IMR-90 (cell line): ENCODE data around the gene SSTR4. TPM values are rescaled to one million over a fixed set of nuclear protein-coding genes. Genes with fewer than 3 reads are reported as not detected.

ENCODE experiments used
- ATAC-seq: fragments of 200-7000 bp; cut with Tn5 transposase; 2 replicates; pipeline ENCODE4 v1.9.1; 2020; ENCODE audit warnings: low read depth, mild to moderate bottlenecking, moderate library complexity
- BruUV-seq: library from RNA; stranded (reverse); fragments of 400-500 nt; replicated peaks from 2 replicates; lab custom pipeline; 2021; lab: Mats Ljungman, UMichigan
- CTCF ChIA-PET: fragments of 300-600 bp; formaldehyde crosslinking; extraction: SDS; loops from one replicate; lab custom pipeline; 2021; ENCODE audit warnings: antibody characterized with exemption; lab: Yijun Ruan, JAX
- POLR2A ChIA-PET: fragments of 300-600 bp; sonication (Branson Sonifier 250); formaldehyde crosslinking; loops from one replicate; lab custom pipeline; 2022; ENCODE audit warnings: antibody characterized with exemption; ENCODE audit not compliant: unreplicated experiment; lab: Charles Lee
- DNase-seq: peaks from one replicate; pipeline ENCODE4 v3.0.0; 2013
- H2AFZ ChIP-seq: replicated peaks from 2 replicates; pipeline ENCODE3; 2013; ENCODE audit warnings: low read length, mild to moderate bottlenecking; ENCODE audit not compliant: poor library complexity
- H2AK5ac ChIP-seq: 2 replicates; pipeline ENCODE4 v1.6.1; 2013; ENCODE audit warnings: low read depth, low read length, inconsistent platforms
- H2AK9ac ChIP-seq: replicated peaks from 2 replicates; pipeline ENCODE3; 2013; ENCODE audit warnings: mild to moderate bottlenecking, low read depth, low read length, moderate library complexity; ENCODE audit not compliant: poor library complexity
- H2BK120ac ChIP-seq: 2 replicates; pipeline ENCODE4 v1.6.1; 2013; ENCODE audit warnings: low read depth, low read length, inconsistent platforms
- H2BK15ac ChIP-seq: 3 replicates; pipeline ENCODE4 v1.6.1; 2013; ENCODE audit warnings: low read depth, low read length, inconsistent platforms
- H2BK20ac ChIP-seq: 2 replicates; pipeline ENCODE4 v1.6.1; 2013; ENCODE audit warnings: low read depth, mild to moderate bottlenecking, inconsistent platforms, low read length, moderate library complexity
- H2BK5ac ChIP-seq: 2 replicates; pipeline ENCODE4 v1.6.1; 2013; ENCODE audit warnings: mild to moderate bottlenecking, low read depth, low read length, inconsistent platforms; ENCODE audit not compliant: poor library complexity, severe bottlenecking
- H3K14ac ChIP-seq: replicated peaks from 2 replicates; pipeline ENCODE4 v1.6.1; 2013; ENCODE audit warnings: low read depth, low read length, inconsistent platforms
- H3K18ac ChIP-seq: 2 replicates; pipeline ENCODE4 v1.6.1; 2013; ENCODE audit warnings: low read depth, low read length, control low read depth
- H3K23ac ChIP-seq: 2 replicates; pipeline ENCODE4 v1.6.1; 2013; ENCODE audit warnings: low read depth, low read length, inconsistent platforms
- H3K27ac ChIP-seq: 2 replicates; pipeline ENCODE4 v1.5.1; 2013; ENCODE audit warnings: mild to moderate bottlenecking, control low read depth, low read length; ENCODE audit not compliant: insufficient read depth
- H3K27me3 ChIP-seq: 2 replicates; pipeline ENCODE4 v1.6.1; 2013; ENCODE audit warnings: low read length; ENCODE audit not compliant: control insufficient read depth, insufficient read depth
- H3K36me3 ChIP-seq: 2 replicates; pipeline ENCODE4 v1.6.1; 2013; ENCODE audit warnings: low read length, mixed read lengths; ENCODE audit not compliant: control insufficient read depth, insufficient read depth
- H3K4ac ChIP-seq: 2 replicates; pipeline ENCODE4 v1.6.1; 2013; ENCODE audit warnings: low read depth, low read length, inconsistent platforms
- H3K4me1 ChIP-seq: 2 replicates; pipeline ENCODE4 v1.6.1; 2013; ENCODE audit warnings: low read length, mixed read lengths; ENCODE audit not compliant: control insufficient read depth, insufficient read depth
- H3K4me2 ChIP-seq: 2 replicates; pipeline ENCODE4 v1.6.1; 2013; ENCODE audit warnings: low read depth, mild to moderate bottlenecking, control low read depth, low read length, moderate library complexity
- H3K4me3 ChIP-seq: 2 replicates; pipeline ENCODE4 v1.5.1; 2013; ENCODE audit warnings: low read depth, mild to moderate bottlenecking, control low read depth, low read length, moderate library complexity; ENCODE audit not compliant: insufficient read depth
- H3K56ac ChIP-seq: 2 replicates; pipeline ENCODE4 v1.6.1; 2013; ENCODE audit warnings: low read length, inconsistent platforms; ENCODE audit not compliant: insufficient read depth; ENCODE audit errors: extremely low read depth
- H3K79me1 ChIP-seq, 2 experiments: 2 replicates each; pipeline ENCODE4 v1.6.1; 2013; ENCODE audit warnings: low read length in 2 of 2, inconsistent platforms in 1 of 2, low read depth in 1 of 2
- H3K9ac ChIP-seq: 2 replicates; pipeline ENCODE4 v1.6.1; 2013; ENCODE audit warnings: low read depth, low read length, control low read depth
- H3K9me1 ChIP-seq: 2 replicates; pipeline ENCODE4 v1.6.1; 2013; ENCODE audit warnings: low read length, inconsistent platforms; ENCODE audit not compliant: insufficient read depth
- H3K9me3 ChIP-seq: 2 replicates; pipeline ENCODE4 v1.6.1; 2013; ENCODE audit warnings: low read length; ENCODE audit not compliant: control insufficient read depth, insufficient read depth
- H4K20me1 ChIP-seq: 2 replicates; pipeline ENCODE4 v1.6.1; 2013; ENCODE audit warnings: low read length, inconsistent platforms; ENCODE audit not compliant: insufficient read depth
- H4K5ac ChIP-seq: 2 replicates; pipeline ENCODE4 v1.6.1; 2013; ENCODE audit warnings: mild to moderate bottlenecking, low read depth, low read length, control low read depth
- H4K8ac ChIP-seq, 2 experiments: 2 replicates each; pipeline ENCODE4 v1.6.1; 2013; ENCODE audit warnings: low read depth in 2 of 2, low read length in 2 of 2, control low read depth in 1 of 2, inconsistent platforms in 1 of 2
- H4K91ac ChIP-seq: 2 replicates; pipeline ENCODE4 v1.6.1; 2013; ENCODE audit warnings: low read depth, low read length, inconsistent platforms; ENCODE audit not compliant: insufficient read depth
- BHLHE40 ChIP-seq: fragments of 150-350 bp; IDR thresholded peaks from 2 replicates; pipeline ENCODE4 v1.6.1; 2016; ENCODE audit warnings: mild to moderate bottlenecking, low read depth, low read length
- CEBPB ChIP-seq: IDR thresholded peaks from 2 replicates; pipeline ENCODE4 v1.6.1; 2012; ENCODE audit warnings: low read depth, low read length, improper control_type of control experiment
- CHD1 ChIP-seq: IDR thresholded peaks from 2 replicates; pipeline ENCODE4 v1.6.1; 2012; ENCODE audit warnings: low read depth, low read length, improper control_type of control experiment
- CTCF ChIP-seq: conservative IDR thresholded peaks from 2 replicates; pipeline ENCODE4 v1.5.1; 2012; ENCODE audit warnings: mild to moderate bottlenecking, low read depth, low read length, improper control_type of control experiment
- ELK1 ChIP-seq: fragments of 150-350 bp; IDR thresholded peaks from 2 replicates; pipeline ENCODE4 v1.6.1; 2016; ENCODE audit warnings: low read depth, mild to moderate bottlenecking, low read length, moderate library complexity, borderline replicate concordance
- FOS ChIP-seq: fragments of 150-350 bp; IDR thresholded peaks from 2 replicates; pipeline ENCODE4 v1.6.1; 2016; ENCODE audit warnings: low read depth, low read length
- MAFK ChIP-seq: IDR thresholded peaks from 2 replicates; pipeline ENCODE4 v1.6.1; 2012; ENCODE audit warnings: low read depth, low read length, improper control_type of control experiment
- MAZ ChIP-seq: IDR thresholded peaks from 2 replicates; pipeline ENCODE4 v1.6.1; 2012; ENCODE audit warnings: low read depth, mild to moderate bottlenecking, low read length, improper control_type of control experiment, moderate library complexity, borderline replicate concordance
- MXI1 ChIP-seq: IDR thresholded peaks from 2 replicates; pipeline ENCODE4 v1.6.1; 2012; ENCODE audit warnings: low read depth, mild to moderate bottlenecking, low read length, moderate library complexity, borderline replicate concordance
- NFE2L2 ChIP-seq: fragments of 150-350 bp; IDR thresholded peaks from 2 replicates; pipeline ENCODE4 v1.6.1; 2016; ENCODE audit warnings: low read depth, mild to moderate bottlenecking, low read length
- POLR2A ChIP-seq: IDR thresholded peaks from 2 replicates; pipeline ENCODE4 v1.6.1; 2012; ENCODE audit warnings: mild to moderate bottlenecking, low read depth, low read length
- RAD21 ChIP-seq: IDR thresholded peaks from 2 replicates; pipeline ENCODE4 v1.6.1; 2012; ENCODE audit warnings: low read length, improper control_type of control experiment
- RCOR1 ChIP-seq: IDR thresholded peaks from 2 replicates; pipeline ENCODE4 v1.6.1; 2012; ENCODE audit warnings: mild to moderate bottlenecking, low read length, improper control_type of control experiment; ENCODE audit not compliant: insufficient replicate concordance
- RFX5 ChIP-seq: IDR thresholded peaks from 2 replicates; pipeline ENCODE4 v1.8.0; 2012; ENCODE audit warnings: low read depth, mild to moderate bottlenecking, low read length, moderate library complexity
- SMC3 ChIP-seq: fragments of 150-350 bp; IDR thresholded peaks from 2 replicates; pipeline ENCODE4 v1.6.1; 2016; ENCODE audit warnings: low read depth, mild to moderate bottlenecking, antibody characterized with exemption, low read length, moderate library complexity
- USF2 ChIP-seq: fragments of 150-350 bp; IDR thresholded peaks from 2 replicates; pipeline ENCODE4 v1.6.1; 2017; ENCODE audit warnings: mild to moderate bottlenecking, antibody characterized with exemption, low read length, low read depth
- WGBS, 2 experiments: methylation state at CpG; one replicate each; pipeline versions ENCODE4 v1.1.5 to v1.1.7; 2013; ENCODE audit warnings: missing lambda C conversion rate in 2 of 2; ENCODE audit not compliant: insufficient read length in 1 of 2; ENCODE audit errors: extremely low coverage in 2 of 2; 5-methylcytosine and 5-hydroxymethylcytosine counted together
- dilution Hi-C: fragments of 300-500 bp; cut with HindIII; formaldehyde crosslinking; loops from one replicate; pipeline ENCODE4 v1.14.3; 2018; ENCODE audit warnings: low sequenced_read_pairs; ENCODE audit not compliant: unreplicated experiment
- in situ Hi-C: fragments of 300-500 bp; cut with MboI; formaldehyde crosslinking; loops from 3 replicates; pipeline ENCODE4 v1.14.3; 2019; ENCODE audit warnings: low sequenced_read_pairs, inconsistent platforms, mixed read lengths
- intact Hi-C: fragments of 100-400 bp; cut with micrococcal nuclease; formaldehyde crosslinking; loops from 2 replicates; pipeline ENCODE4 v1.10.0; 2022
- polyA plus RNA-seq, 3 experiments: library from polyadenylated mRNA; depleted of rRNA; stranded (reverse); fragments of >200 nt; gene quantifications; 2 replicates each; pipeline ENCODE4 v1.2.3, GENCODE V29; 2012; ENCODE audit warnings: low replicate concordance in 1 of 3
- total RNA-seq: library from RNA; depleted of rRNA; stranded (reverse); fragments of >200 nt; gene quantifications from 2 replicates; pipeline ENCODE4 v1.2.3, GENCODE V29; 2012

Gene SSTR4
- total and polyA plus RNA-seq, 2 of the 4 experiments (the other 2 are of a cell fraction): not detected

- no peak overlapping the region for H2BK15ac ChIP-seq
- H2AK5ac ChIP-seq: no peak overlapping the region
- H3K18ac ChIP-seq: no peak overlapping the region
- no peak overlapping the region for H2AFZ ChIP-seq
- no peak overlapping the region for H2BK5ac ChIP-seq
- TF ChIP-seq RAD21: no peak
- TF ChIP-seq ELK1: no peak
- no peak for TF ChIP-seq CEBPB
- TF ChIP-seq RCOR1: no peak
- no peak for TF ChIP-seq RFX5
- TF ChIP-seq USF2: no peak
- TF ChIP-seq FOS: no peak
- no peak for TF ChIP-seq MXI1
- TF ChIP-seq MAZ: no peak
- no peak for TF ChIP-seq NFE2L2
- no peak for TF ChIP-seq CTCF
- TF ChIP-seq SMC3: no peak
- TF ChIP-seq CHD1: no peak
- TF ChIP-seq POLR2A: no peak
- no peak for TF ChIP-seq BHLHE40
- TF ChIP-seq MAFK: no peak
- H3K9me1 ChIP-seq: no peaks in the 10 kb centered on the region
- H3K23ac ChIP-seq: no peak overlapping the region
- H3K27me3 ChIP-seq: peaks cover 44% of the 10 kb centered on the region
- no peak overlapping the region for H4K91ac ChIP-seq
- dilution Hi-C loops (no loop called here), intact Hi-C loops (no loop called here), in situ Hi-C loops (no loop called here)
- BruUV-seq: no TSS peak
- 0% methylated on average over 1 of the region's 3 CpGs; no CpG with 5 or more reads in 1 of the 2 experiments for WGBS, 2 experiments
- H3K4me1 ChIP-seq: no peaks in the 10 kb centered on the region; the same call in 1 of the 2 replicates
- H3K9ac ChIP-seq: no peak overlapping the region
- no peak overlapping the region for H3K4me2 ChIP-seq
- no peak overlapping the region for H3K56ac ChIP-seq
- CTCF ChIA-PET: no interaction called here
- no peaks in the 10 kb centered on the region for H4K20me1 ChIP-seq
- no peak overlapping the region for H4K5ac ChIP-seq
- H3K79me1 ChIP-seq: no peaks in the 10 kb centered on the region
- no peak for DNase-seq
- no peak overlapping the region for H3K4me3 ChIP-seq
- H3K9me3 ChIP-seq: no peaks in the 10 kb centered on the region
- H3K14ac ChIP-seq: no peak overlapping the region
- no peak overlapping the region for H3K27ac ChIP-seq
- H2BK120ac ChIP-seq: no peak overlapping the region
- H2BK20ac ChIP-seq: no peak overlapping the region
- no peak overlapping the region for H4K8ac ChIP-seq
- H3K4ac ChIP-seq: no peak overlapping the region
- H2AK9ac ChIP-seq: no peak overlapping the region
- POLR2A ChIA-PET: no interaction called here
- ATAC-seq: no peak
- H3K36me3 ChIP-seq: no peaks in the 10 kb centered on the region
Observed at GRCh38 chr20:23039885-23040508, 4.9 kb downstream of the SSTR4 start.
